ENCODE results near the gene CDC42BPB. TPM values are rescaled to one million over a fixed set of nuclear protein-coding genes. Genes with fewer than 3 reads are reported as not detected.

Gene CDC42BPB
- total and polyA plus RNA-seq, 2 donors (not counting 1 experiment from before 2014, with no cell fraction given): 44.8 to 98.3 TPM

DNA sequence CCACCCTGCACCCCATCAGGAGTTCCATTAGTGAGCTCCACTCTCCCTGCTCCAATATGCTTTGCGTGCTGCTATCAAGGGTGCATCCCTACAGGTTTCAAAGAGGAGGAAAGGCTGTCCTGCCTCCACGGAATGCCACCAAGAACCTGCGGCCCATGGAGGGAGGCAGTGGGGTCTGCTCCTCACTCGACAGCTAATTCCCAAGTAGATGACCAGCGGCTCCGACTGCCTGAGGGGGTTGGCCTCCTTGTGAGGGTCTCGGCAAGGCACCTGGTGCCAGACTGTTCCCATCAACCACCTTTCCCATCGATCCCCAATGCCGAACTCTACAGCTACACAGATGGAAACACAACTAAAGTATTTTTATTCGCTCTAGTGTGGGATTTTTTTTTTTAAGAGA is 98.9 kb downstream of the CDC42BPB start:
- Histone ChIP-seq H3K4me3 (replicated peaks in 1 of 4; ENCODE audit: control extremely low read depth in 1 of 4, insufficient read depth in 1 of 4, low read depth in 3 of 4, low read length in 4 of 4) (no peak overlapping the region), H4K20me1 (ENCODE audit: control insufficient read depth, extremely low read depth, insufficient read depth, low read length) (no peaks in the 10 kb centered on the region), H3K4me2 (ENCODE audit: extremely low read depth, insufficient read depth, low read length) (no peak overlapping the region), H2AFZ (ENCODE audit: low read length) (no peak overlapping the region), H3K9me3 (ENCODE audit: control insufficient read depth, insufficient read depth, low read depth, low read length) (no peaks in the 10 kb centered on the region), H3K4me1 (ENCODE audit: control insufficient read depth, extremely low read depth, insufficient read depth, low read length) (no peaks in the 10 kb centered on the region), H3K79me2 (ENCODE audit: control insufficient read depth, insufficient read depth, low read length) (no peaks in the 10 kb centered on the region), H3K9ac (ENCODE audit: insufficient read depth, low read length) (no peak overlapping the region), H3K27ac (ENCODE audit: insufficient read depth, low read length) (no peak overlapping the region), H3K36me3 (ENCODE audit: control insufficient read depth, insufficient read depth, low read length) (peaks cover 26% of the 10 kb centered on the region), H3K27me3 (ENCODE audit: control insufficient read depth, insufficient read depth, low read length) (no peaks in the 10 kb centered on the region)
- TF ChIP-seq, protein P1, sequence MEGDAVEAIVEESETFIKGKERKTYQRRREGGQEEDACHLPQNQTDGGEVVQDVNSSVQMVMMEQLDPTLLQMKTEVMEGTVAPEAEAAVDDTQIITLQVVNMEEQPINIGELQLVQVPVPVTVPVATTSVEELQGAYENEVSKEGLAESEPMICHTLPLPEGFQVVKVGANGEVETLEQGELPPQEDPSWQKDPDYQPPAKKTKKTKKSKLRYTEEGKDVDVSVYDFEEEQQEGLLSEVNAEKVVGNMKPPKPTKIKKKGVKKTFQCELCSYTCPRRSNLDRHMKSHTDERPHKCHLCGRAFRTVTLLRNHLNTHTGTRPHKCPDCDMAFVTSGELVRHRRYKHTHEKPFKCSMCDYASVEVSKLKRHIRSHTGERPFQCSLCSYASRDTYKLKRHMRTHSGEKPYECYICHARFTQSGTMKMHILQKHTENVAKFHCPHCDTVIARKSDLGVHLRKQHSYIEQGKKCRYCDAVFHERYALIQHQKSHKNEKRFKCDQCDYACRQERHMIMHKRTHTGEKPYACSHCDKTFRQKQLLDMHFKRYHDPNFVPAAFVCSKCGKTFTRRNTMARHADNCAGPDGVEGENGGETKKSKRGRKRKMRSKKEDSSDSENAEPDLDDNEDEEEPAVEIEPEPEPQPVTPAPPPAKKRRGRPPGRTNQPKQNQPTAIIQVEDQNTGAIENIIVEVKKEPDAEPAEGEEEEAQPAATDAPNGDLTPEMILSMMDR (conservative IDR thresholded peaks at IDR 0.05 in 1 of 2, IDR thresholded peaks at IDR 0.05 in 1 of 2; ENCODE audit: low read depth in 1 of 2, low read length in 2 of 2): no peak
- TF ChIP-seq EZH2 (IDR thresholded peaks at IDR 0.05; ENCODE audit: low read length, missing control alignments): no peak
- DNase-seq (ENCODE audit: low read depth in 2 of 2): no peak

DNA sequence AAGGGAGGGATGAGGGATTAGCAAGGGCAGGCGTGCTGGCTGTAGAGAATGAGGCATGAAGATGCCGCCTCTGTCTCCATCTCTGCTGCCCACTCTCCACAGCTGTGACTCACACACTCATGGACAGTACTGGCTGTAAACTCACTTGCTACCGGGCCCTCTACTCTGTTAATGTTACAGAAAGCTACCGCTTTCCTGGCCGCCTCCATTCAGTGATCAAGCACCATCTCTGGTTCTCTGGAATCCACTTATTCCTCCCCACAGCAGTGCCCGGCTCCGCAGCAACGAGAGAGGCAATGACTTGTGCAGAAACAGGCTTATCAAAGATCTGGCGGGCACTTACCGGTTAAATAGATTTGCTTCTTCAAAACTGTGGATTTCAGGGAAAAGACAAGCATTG is 100.1 kb downstream of the CDC42BPB start:
- Histone ChIP-seq H4K20me1 (ENCODE audit: control insufficient read depth, extremely low read depth, insufficient read depth, low read length) (no peaks in the 10 kb centered on the region), H3K9me3 (ENCODE audit: control insufficient read depth, insufficient read depth, low read depth, low read length) (no peaks in the 10 kb centered on the region), H3K36me3 (ENCODE audit: control insufficient read depth, insufficient read depth, low read length) (peaks cover 33% of the 10 kb centered on the region), H2AFZ (ENCODE audit: low read length) (no peak overlapping the region), H3K79me2 (ENCODE audit: control insufficient read depth, insufficient read depth, low read length) (no peaks in the 10 kb centered on the region), H3K4me1 (ENCODE audit: control insufficient read depth, extremely low read depth, insufficient read depth, low read length) (no peaks in the 10 kb centered on the region), H3K27ac (ENCODE audit: insufficient read depth, low read length) (no peak overlapping the region), H3K4me2 (ENCODE audit: extremely low read depth, insufficient read depth, low read length) (no peak overlapping the region), H3K9ac (ENCODE audit: insufficient read depth, low read length) (no peak overlapping the region), H3K27me3 (ENCODE audit: control insufficient read depth, insufficient read depth, low read length) (no peaks in the 10 kb centered on the region), H3K4me3 (replicated peaks in 1 of 4; ENCODE audit: control extremely low read depth in 1 of 4, insufficient read depth in 1 of 4, low read depth in 3 of 4, low read length in 4 of 4) (no peak overlapping the region)
- DNase-seq (ENCODE audit: low read depth in 2 of 2): peak in 1 of 2 donors; percentile 65
- no peak for TF ChIP-seq EZH2 (IDR thresholded peaks at IDR 0.05; ENCODE audit: low read length, missing control alignments)
- TF ChIP-seq, protein P1 (conservative IDR thresholded peaks at IDR 0.05 in 1 of 2, IDR thresholded peaks at IDR 0.05 in 1 of 2; ENCODE audit: low read depth in 1 of 2, low read length in 2 of 2): no peak

DNA sequence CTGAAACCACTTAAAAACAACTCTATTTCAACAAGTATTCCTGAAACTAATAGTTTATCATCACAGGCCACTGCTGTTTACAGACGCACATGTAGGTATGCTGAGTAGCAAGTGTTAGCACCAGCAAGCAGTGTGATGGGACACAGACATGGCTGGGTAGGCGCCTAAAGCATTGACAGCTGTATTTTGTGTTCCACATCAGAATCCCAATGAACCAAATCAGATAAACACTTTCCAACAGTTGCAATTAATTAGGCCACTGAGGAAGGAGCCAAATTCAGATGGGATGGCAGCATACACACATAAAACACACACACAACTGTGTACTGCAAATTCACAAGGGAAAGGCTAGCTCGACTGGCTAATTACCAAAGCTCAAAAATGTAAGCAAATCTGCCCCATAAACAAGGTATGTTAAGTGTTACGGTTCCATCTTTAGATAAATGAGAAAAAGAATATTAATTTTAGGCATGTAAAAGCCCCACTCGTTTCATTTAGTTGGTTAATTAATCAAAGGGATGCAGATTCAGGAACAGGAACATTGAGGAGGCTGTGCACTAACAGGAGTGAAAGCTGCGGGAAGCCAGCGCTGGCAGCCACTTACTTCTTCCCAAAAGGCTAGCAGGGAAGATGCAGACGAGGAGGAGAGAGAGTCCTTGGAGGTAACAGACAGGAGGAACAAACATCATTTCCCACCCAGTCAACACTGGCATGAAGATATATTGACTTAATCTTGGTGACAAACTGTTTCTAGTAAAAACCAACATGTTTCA is 101.5 kb downstream of the CDC42BPB start:
- TF ChIP-seq, protein P1 (conservative IDR thresholded peaks at IDR 0.05 in 1 of 2, IDR thresholded peaks at IDR 0.05 in 1 of 2; ENCODE audit: low read depth in 1 of 2, low read length in 2 of 2): no peak
- TF ChIP-seq EZH2 (IDR thresholded peaks at IDR 0.05; ENCODE audit: low read length, missing control alignments): no peak
- no peaks in the 10 kb centered on the region for H3K9me3 ChIP-seq (ENCODE audit: control insufficient read depth, insufficient read depth, low read depth, low read length)
- no peak overlapping the region for H3K27ac ChIP-seq (ENCODE audit: insufficient read depth, low read length)
- no peak overlapping the region for H3K9ac ChIP-seq (ENCODE audit: insufficient read depth, low read length)
- H3K79me2 ChIP-seq (ENCODE audit: control insufficient read depth, insufficient read depth, low read length): no peaks in the 10 kb centered on the region
- H3K4me1 ChIP-seq (ENCODE audit: control insufficient read depth, extremely low read depth, insufficient read depth, low read length): no peaks in the 10 kb centered on the region
- no peaks in the 10 kb centered on the region for H4K20me1 ChIP-seq (ENCODE audit: control insufficient read depth, extremely low read depth, insufficient read depth, low read length)
- H2AFZ ChIP-seq (ENCODE audit: low read length): no peak overlapping the region
- no peak overlapping the region for H3K4me3 ChIP-seq (replicated peaks in 1 of 4; ENCODE audit: control extremely low read depth in 1 of 4, insufficient read depth in 1 of 4, low read depth in 3 of 4, low read length in 4 of 4)
- no peaks in the 10 kb centered on the region for H3K27me3 ChIP-seq (ENCODE audit: control insufficient read depth, insufficient read depth, low read length)
- H3K4me2 ChIP-seq (ENCODE audit: extremely low read depth, insufficient read depth, low read length): no peak overlapping the region
- peaks cover 35% of the 10 kb centered on the region for H3K36me3 ChIP-seq (ENCODE audit: control insufficient read depth, insufficient read depth, low read length)
- no peak for DNase-seq (ENCODE audit: low read depth in 2 of 2)

All from fibroblast of lung (primary cell).